ENCODE measurements around the gene CALM3. TPM values are rescaled to one million over a fixed set of nuclear protein-coding genes. Genes with fewer than 3 reads are reported as not detected.

The CALM3 gene
- total and polyA plus RNA-seq, 7 donors, result 120 to 192 (median 145) TPM

DNA sequence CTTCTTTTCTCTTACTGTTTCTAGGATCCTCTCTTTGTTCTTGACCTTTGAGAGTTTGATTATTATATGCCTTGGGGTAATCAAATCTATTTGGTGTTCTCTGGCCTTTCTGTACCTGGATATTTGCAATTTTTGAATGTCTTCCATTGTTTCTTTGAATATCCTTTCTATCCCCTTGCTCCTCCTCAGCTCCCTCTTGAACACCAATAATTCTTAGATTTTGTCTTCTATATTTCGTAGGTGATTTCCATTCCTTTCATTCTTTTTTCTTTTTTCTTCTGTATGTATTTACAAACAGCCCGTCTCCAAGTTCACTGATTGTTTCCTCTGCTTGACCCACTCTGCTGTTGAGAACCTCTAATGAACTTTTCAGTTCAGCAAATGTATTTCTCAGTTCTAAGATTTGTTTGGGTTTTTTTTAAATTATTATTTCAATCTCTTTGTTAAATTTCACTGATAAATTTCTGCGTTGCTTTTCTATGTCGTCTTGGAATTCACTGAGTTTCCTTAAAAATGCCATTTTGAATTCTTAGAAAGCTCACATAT, 2.7 kb upstream of the CALM3 start:
- ATAC-seq, result no peak
- no peak for DNase-seq
- Histone ChIP-seq H3K27ac (no peak overlapping the region), H3K27me3 (ENCODE audit: insufficient read depth in 3 of 3, low read length in 2 of 3) (no peaks in the 10 kb centered on the region), H3K36me3 (ENCODE audit: insufficient read depth in 1 of 2, low read depth in 1 of 2) (no peaks in the 10 kb centered on the region), H3K9me3 (peaks cover 14% of the 10 kb centered on the region), H3K4me1 (peaks cover 6% of the 10 kb centered on the region), H3K4me3 (no peak overlapping the region)
- intact Hi-C loops (cut with DNase I), result no loop called here
- 95 to 99% (median 96%) methylated on average over 4 of the region's 4 CpGs for WGBS, 3 donors
- TF ChIP-seq, protein P1, sequence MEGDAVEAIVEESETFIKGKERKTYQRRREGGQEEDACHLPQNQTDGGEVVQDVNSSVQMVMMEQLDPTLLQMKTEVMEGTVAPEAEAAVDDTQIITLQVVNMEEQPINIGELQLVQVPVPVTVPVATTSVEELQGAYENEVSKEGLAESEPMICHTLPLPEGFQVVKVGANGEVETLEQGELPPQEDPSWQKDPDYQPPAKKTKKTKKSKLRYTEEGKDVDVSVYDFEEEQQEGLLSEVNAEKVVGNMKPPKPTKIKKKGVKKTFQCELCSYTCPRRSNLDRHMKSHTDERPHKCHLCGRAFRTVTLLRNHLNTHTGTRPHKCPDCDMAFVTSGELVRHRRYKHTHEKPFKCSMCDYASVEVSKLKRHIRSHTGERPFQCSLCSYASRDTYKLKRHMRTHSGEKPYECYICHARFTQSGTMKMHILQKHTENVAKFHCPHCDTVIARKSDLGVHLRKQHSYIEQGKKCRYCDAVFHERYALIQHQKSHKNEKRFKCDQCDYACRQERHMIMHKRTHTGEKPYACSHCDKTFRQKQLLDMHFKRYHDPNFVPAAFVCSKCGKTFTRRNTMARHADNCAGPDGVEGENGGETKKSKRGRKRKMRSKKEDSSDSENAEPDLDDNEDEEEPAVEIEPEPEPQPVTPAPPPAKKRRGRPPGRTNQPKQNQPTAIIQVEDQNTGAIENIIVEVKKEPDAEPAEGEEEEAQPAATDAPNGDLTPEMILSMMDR (IDR thresholded peaks at IDR 0.05), result no peak

DNA sequence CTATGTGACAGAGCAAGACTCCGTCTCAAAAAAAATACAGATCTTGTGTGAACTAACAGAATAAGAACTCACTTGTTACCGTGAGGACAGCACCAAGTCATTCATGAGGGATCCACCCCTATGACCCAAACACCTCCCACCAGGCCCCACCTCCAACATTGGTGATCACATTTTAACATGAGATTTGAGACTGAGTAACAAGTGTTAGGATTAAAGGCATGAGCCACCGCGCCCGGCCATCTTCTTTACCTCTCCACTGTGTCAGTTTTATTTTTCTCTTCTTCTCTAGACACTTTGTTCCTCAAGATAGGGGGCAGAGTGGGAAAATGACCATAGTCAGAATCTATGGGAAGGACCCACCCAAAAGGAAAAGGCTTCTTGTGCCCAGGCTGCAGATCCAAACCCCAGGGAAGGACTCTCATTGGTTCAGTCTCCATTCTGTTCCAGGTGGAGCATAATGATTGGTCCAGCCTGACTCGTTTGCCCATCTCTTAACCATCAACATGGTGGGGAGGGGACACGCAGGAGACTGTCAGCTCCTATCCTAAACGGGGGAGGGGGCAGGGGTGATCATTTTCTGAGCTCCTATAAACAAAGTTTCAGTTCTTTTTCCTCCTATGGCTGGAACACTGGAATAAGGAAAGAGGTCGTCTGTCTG, 1.3 kb upstream of the CALM3 start:
- 61 to 71% (median 70%) methylated on average over 9 of the region's 9 CpGs for WGBS, 3 donors
- ATAC-seq, result no peak
- Histone ChIP-seq H3K27me3 (ENCODE audit: insufficient read depth in 3 of 3, low read length in 2 of 3) (no peaks in the 10 kb centered on the region), H3K36me3 (ENCODE audit: insufficient read depth in 1 of 2, low read depth in 1 of 2) (no peaks in the 10 kb centered on the region), H3K27ac (peak overlapping the region; percentile 97), H3K4me3 (peak overlapping the region; percentile 82), H3K9me3 (peaks cover 14% of the 10 kb centered on the region), H3K4me1 (peaks cover 15% of the 10 kb centered on the region)
- DNase-seq, result no peak
- intact Hi-C loops (cut with DNase I), result no loop called here
- TF ChIP-seq, protein P1 (IDR thresholded peaks at IDR 0.05), result no peak

DNA sequence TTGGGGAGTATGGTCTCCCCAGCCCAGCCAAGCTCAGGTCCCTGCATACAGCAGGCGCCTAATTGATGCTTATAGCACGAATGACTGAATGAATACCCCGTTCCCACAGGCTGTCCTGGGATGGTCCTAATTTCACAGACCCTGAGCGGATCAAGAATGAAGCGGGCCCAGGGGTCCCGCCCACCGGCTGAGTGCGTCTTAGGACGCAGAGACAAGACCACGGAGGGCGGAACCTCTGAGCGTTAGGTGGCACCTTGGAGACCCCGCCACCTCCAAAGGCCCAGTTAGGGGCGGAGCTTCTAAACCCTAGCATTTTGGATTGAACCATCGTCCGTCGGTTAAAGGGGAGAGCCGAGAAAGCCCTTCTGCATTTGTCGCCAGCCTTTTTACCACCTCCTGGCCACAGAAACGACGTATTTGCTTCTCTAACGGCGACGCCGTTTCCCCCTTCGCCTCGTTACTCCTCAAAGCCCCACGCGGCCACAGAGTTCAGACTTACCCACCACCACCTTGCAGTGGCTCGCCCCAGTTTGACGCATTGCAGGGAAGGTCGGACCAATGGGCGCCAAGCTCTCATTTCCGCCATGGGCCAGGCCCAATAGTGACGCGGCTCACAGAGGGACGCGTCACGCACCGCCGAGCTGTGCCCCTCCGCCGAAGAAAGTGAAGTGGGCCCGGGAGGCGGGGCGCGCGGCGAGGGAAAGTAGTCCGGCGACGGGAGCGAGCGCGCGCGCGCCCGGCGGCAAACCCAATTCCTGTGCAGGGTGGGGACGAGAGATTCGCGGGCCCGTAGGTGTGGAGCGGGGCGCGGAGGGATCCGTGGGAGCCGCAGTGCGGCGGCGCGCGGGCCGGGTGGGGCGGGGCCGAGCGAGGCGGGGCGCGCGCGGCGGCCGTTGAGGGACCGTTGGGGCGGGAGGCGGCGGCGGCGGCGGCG, 479 bp upstream of the CALM3 start:
- Histone ChIP-seq H3K4me1 (peaks cover 22% of the 10 kb centered on the region), H3K9me3 (peaks cover 14% of the 10 kb centered on the region), H3K4me3 (peak overlapping the region; percentile 82), H3K36me3 (ENCODE audit: insufficient read depth in 1 of 2, low read depth in 1 of 2) (peaks cover 0 to 5% of the 10 kb centered on the region in 2 donors), H3K27ac (peak overlapping the region; percentile 97), H3K27me3 (ENCODE audit: insufficient read depth in 3 of 3, low read length in 2 of 3) (no peaks in the 10 kb centered on the region)
- ATAC-seq (peak; percentile 90 to 92 (median 91)), DNase-seq (peak; percentile 99)
- intact Hi-C loops (cut with DNase I), result no loop called here
- WGBS, 3 donors, result 0 to 1% (median 1%) methylated on average over 44 to 93 of the region's 93 CpGs
- TF ChIP-seq, protein P1 (IDR thresholded peaks at IDR 0.05), result no peak

DNA sequence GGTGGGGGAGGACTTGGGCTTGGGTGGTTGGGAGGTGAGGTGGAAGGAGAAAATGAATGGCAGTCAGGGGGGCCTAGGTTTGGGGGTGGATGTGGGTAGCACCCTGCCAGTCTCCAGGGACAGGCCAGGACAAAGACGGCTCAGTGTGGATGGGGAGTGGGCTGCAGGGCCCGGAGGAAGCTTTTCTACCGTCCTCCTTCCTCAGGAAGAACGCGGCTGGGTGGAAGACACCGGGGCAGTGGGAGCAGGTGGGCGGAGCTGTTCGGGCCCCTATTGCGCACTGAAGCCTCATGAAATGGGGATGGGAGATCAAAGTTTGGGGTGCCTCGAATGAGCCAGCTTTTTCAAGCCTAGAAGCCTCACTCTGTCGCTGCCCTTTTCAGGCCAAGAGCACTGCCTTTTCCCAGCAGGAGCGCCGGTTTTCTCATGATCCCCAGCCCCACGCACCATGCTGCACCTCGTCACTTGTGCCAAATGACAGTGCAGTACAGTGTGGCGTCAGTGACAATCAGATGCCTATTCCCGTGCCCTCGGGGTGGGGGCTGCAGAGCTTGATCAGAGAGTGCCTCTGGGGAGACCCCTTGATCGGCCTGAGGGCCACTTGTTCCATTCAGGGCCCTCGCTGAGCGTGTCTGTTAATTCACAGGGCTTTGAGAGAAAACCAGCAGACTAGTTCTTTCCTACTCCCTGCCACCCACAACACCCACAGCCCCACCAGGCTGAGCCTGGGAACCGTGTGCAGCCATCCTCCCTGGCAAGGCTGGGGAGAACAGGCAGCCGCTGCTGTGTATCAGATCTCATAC, 1.5 kb downstream of the CALM3 start:
- Histone ChIP-seq H3K36me3 (ENCODE audit: insufficient read depth in 1 of 2, low read depth in 1 of 2) (peaks cover 0 to 25% of the 10 kb centered on the region in 2 donors), H3K9me3 (peaks cover 14% of the 10 kb centered on the region), H3K4me1 (peaks cover 22% of the 10 kb centered on the region), H3K27me3 (ENCODE audit: insufficient read depth in 3 of 3, low read length in 2 of 3) (no peaks in the 10 kb centered on the region), H3K27ac (peak overlapping the region; percentile 97), H3K4me3 (peak overlapping the region; percentile 82)
- peak in 1 of 4 donors; percentile 27 for ATAC-seq
- no peak for DNase-seq
- TF ChIP-seq, protein P1 (IDR thresholded peaks at IDR 0.05), result no peak
- 10 to 21% (median 14%) methylated on average over 21 to 23 of the region's 23 CpGs for whole genome bisulfite sequencing, 3 donors
- intact Hi-C loops (cut with DNase I), result no loop called here

Measured in psoas muscle (tissue), 8 donors.